Small intestine (tissue), 7 donors: ENCODE data around the gene MTFR2. TPM values are rescaled to one million over a fixed set of nuclear protein-coding genes. Genes with fewer than 3 reads are reported as not detected.

Experiments
- DNase-seq, 2 donors: peaks; one replicate each; pipeline versions ENCODE4 v3.0.0 to v3.0.0-alpha.2; 2013
- FAIRE-seq: peaks from 2 replicates; lab custom pipeline; 2012; peaks lifted over from hg19 to GRCh38; lab: Jason Lieb, UNC
- H3K27ac ChIP-seq, 3 donors: one replicate each; pipeline ENCODE4 v1.5.1; 2013; ENCODE audit warnings: low read length in 2 of 3, mild to moderate bottlenecking in 2 of 3, control low read depth in 1 of 3, inconsistent platforms in 1 of 3, low read depth in 1 of 3, moderate library complexity in 1 of 3
- H3K27me3 ChIP-seq, 3 donors: one replicate each; pipeline ENCODE4 v1.6.1; 2013; ENCODE audit warnings: low read length in 3 of 3, inconsistent platforms in 1 of 3; ENCODE audit not compliant: control insufficient read depth in 3 of 3, insufficient read depth in 3 of 3
- H3K36me3 ChIP-seq, 3 donors: one replicate each; pipeline ENCODE4 v1.6.1; 2013; ENCODE audit warnings: low read length in 3 of 3, inconsistent platforms in 1 of 3, low read depth in 1 of 3, mild to moderate bottlenecking in 1 of 3, moderate library complexity in 1 of 3; ENCODE audit not compliant: control insufficient read depth in 3 of 3, insufficient read depth in 2 of 3
- H3K4me1 ChIP-seq, 3 donors: one replicate each; pipeline ENCODE4 v1.6.1; 2013; ENCODE audit warnings: low read length in 2 of 3, inconsistent platforms in 1 of 3, low read depth in 1 of 3, mild to moderate bottlenecking in 1 of 3, moderate library complexity in 1 of 3; ENCODE audit not compliant: control insufficient read depth in 3 of 3, insufficient read depth in 2 of 3
- H3K4me3 ChIP-seq, 3 donors: one replicate each; pipeline ENCODE4 v1.5.1; 2013; ENCODE audit warnings: low read length in 3 of 3, control low read depth in 1 of 3, inconsistent platforms in 1 of 3, low read depth in 1 of 3, mild to moderate bottlenecking in 1 of 3, moderate library complexity in 1 of 3
- H3K9me3 ChIP-seq, 2 donors: one replicate each; pipeline ENCODE4 v1.6.1; 2013; ENCODE audit warnings: low read depth in 1 of 2, low read length in 1 of 2; ENCODE audit not compliant: control insufficient read depth in 2 of 2, insufficient read depth in 1 of 2
- WGBS, 3 donors: extraction: QIAGEN DNeasy Blood & Tissue Kit; methylation state at CpG; one replicate each; pipeline ENCODE4 v1.1.7; 2013; 5-methylcytosine and 5-hydroxymethylcytosine counted together
- polyA plus RNA-seq, 4 donors: library from polyadenylated mRNA; stranded (reverse) in 3 of 4; unstranded in 1 of 4; fragments of 200-250 nt in 3 of 4; fragments of 120-200 nt in 1 of 4; gene quantifications; one replicate each; pipeline versions ENCODE4 v1.2.1 to v1.2.3, GENCODE V29; 2013
- donor health status: healthy with polysubstance abuse.
- donor health status: control.
- donor health status: control.
- donor health status: Bipolar disorder and iron deficiency.
- donor health status: healthy.

MTFR2 gene
- polyA plus RNA-seq, 4 donors, result 0.54 to 6.5 (median 1.8) TPM

GRCh38 chr6:136251394-136251793 is 1.3 kb upstream of the MTFR2 start:
- peak in 1 of 2 donors; percentile 12 for DNase-seq
- H3K9me3 ChIP-seq, result no peaks in the 10 kb centered on the region
- no peak overlapping the region for H3K4me3 ChIP-seq
- WGBS, 3 donors, result 29 to 37% (median 31%) methylated on average over 4 of the region's 4 CpGs
- H3K4me1 ChIP-seq, result peaks cover 0 to 7% (median 3%) of the 10 kb centered on the region in 3 donors
- no peak for FAIRE-seq
- no peaks in the 10 kb centered on the region for H3K27me3 ChIP-seq
- H3K27ac ChIP-seq, result no peak overlapping the region
- H3K36me3 ChIP-seq, result peaks cover 0 to 6% (median 0%) of the 10 kb centered on the region in 3 donors

GRCh38 chr6:136250686-136251008 is 536 bp upstream of the MTFR2 start:
- Histone ChIP-seq H3K27me3 (no peaks in the 10 kb centered on the region), H3K4me3 (peak overlapping the region; percentile 32 to 75 (median 40)), H3K4me1 (peaks cover 0 to 7% (median 3%) of the 10 kb centered on the region in 3 donors), H3K36me3 (no peaks in the 10 kb centered on the region), H3K27ac (peak overlapping the region in 1 of 3 donors; percentile 11), H3K9me3 (no peaks in the 10 kb centered on the region)
- DNase-seq, result no peak
- WGBS, 3 donors, result 1 to 2% (median 2%) methylated on average over 8 of the region's 8 CpGs
- FAIRE-seq, result no peak

- no peak for DNase-seq
- H3K4me3 ChIP-seq, result peak overlapping the region in 2 of 3 donors; percentile 68 to 75
- no peaks in the 10 kb centered on the region for H3K9me3 ChIP-seq
- no peaks in the 10 kb centered on the region for H3K27me3 ChIP-seq
- peaks cover 0 to 7% (median 3%) of the 10 kb centered on the region in 3 donors for H3K4me1 ChIP-seq
- H3K36me3 ChIP-seq, result no peaks in the 10 kb centered on the region
- 32 to 38% (median 37%) methylated on average over 6 of the region's 6 CpGs for WGBS, 3 donors
- H3K27ac ChIP-seq, result no peak overlapping the region
- no peak for FAIRE-seq
These were observed 775 bp downstream of the MTFR2 start for GRCh38 chr6:136249336-136249735.

- no peaks in the 10 kb centered on the region for H3K9me3 ChIP-seq
- H3K4me1 ChIP-seq, result no peaks in the 10 kb centered on the region
- H3K4me3 ChIP-seq, result no peak overlapping the region
- FAIRE-seq, result no peak
- no peak overlapping the region for H3K27ac ChIP-seq
- H3K27me3 ChIP-seq, result no peaks in the 10 kb centered on the region
- peaks cover 0 to 6% (median 0%) of the 10 kb centered on the region in 3 donors for H3K36me3 ChIP-seq
- WGBS, 3 donors, result 93 to 94% (median 94%) methylated on average over 5 of the region's 5 CpGs
- no peak for DNase-seq
These were observed 6.0 kb downstream of the MTFR2 start for GRCh38 chr6:136244061-136244616.

- 48 to 63% (median 52%) methylated on average over 9 of the region's 9 CpGs for WGBS, 3 donors
- no peak overlapping the region for H3K4me3 ChIP-seq
- H3K27me3 ChIP-seq, result no peaks in the 10 kb centered on the region
- DNase-seq (peak in 1 of 2 donors; percentile 17), FAIRE-seq (no peak)
- H3K4me1 ChIP-seq, result no peaks in the 10 kb centered on the region
- H3K36me3 ChIP-seq, result peaks cover 0 to 6% (median 0%) of the 10 kb centered on the region in 3 donors
- no peak overlapping the region for H3K27ac ChIP-seq
- no peaks in the 10 kb centered on the region for H3K9me3 ChIP-seq
These were observed 13.4 kb downstream of the MTFR2 start for GRCh38 chr6:136236466-136237293.

GRCh38 chr6:136235233-136235564 is 14.9 kb downstream of the MTFR2 start:
- FAIRE-seq, result no peak
- 75 to 88% (median 85%) methylated on average over 4 of the region's 4 CpGs for WGBS, 3 donors
- no peak for DNase-seq
- peaks cover 0 to 5% (median 0%) of the 10 kb centered on the region in 3 donors for H3K4me1 ChIP-seq
- H3K4me3 ChIP-seq, result no peak overlapping the region
- no peaks in the 10 kb centered on the region for H3K27me3 ChIP-seq
- no peak overlapping the region for H3K27ac ChIP-seq
- H3K36me3 ChIP-seq, result peaks cover 0 to 5% (median 0%) of the 10 kb centered on the region in 3 donors
- no peaks in the 10 kb centered on the region for H3K9me3 ChIP-seq

- Histone ChIP-seq H3K9me3 (no peaks in the 10 kb centered on the region), H3K27ac (no peak overlapping the region), H3K27me3 (no peaks in the 10 kb centered on the region), H3K36me3 (peaks cover 0 to 3% (median 0%) of the 10 kb centered on the region in 3 donors), H3K4me3 (no peak overlapping the region), H3K4me1 (peaks cover 0 to 11% (median 0%) of the 10 kb centered on the region in 3 donors)
- FAIRE-seq (no peak), DNase-seq (no peak)
- 96 to 100% (median 97%) methylated on average over 1 of the region's 1 CpG for WGBS, 3 donors
These were observed 17.4 kb downstream of the MTFR2 start for GRCh38 chr6:136232701-136233100.

GRCh38 chr6:136230219-136230853 is 19.8 kb downstream of the MTFR2 start:
- no peaks in the 10 kb centered on the region for H3K27me3 ChIP-seq
- DNase-seq, result peak in 1 of 2 donors; percentile 52
- peaks cover 0 to 3% (median 0%) of the 10 kb centered on the region in 3 donors for H3K36me3 ChIP-seq

More at GRCh38 chr6:136230219-136230853, 19.8 kb downstream of the MTFR2 start:
- no peak overlapping the region for H3K27ac ChIP-seq
- no peak for FAIRE-seq
- peaks cover 0 to 26% (median 5%) of the 10 kb centered on the region in 3 donors for H3K4me1 ChIP-seq
- H3K4me3 ChIP-seq, result no peak overlapping the region
- no peaks in the 10 kb centered on the region for H3K9me3 ChIP-seq
- 92 to 94% (median 94%) methylated on average over 2 of the region's 2 CpGs for WGBS, 3 donors
